GM18502 (cell line): Measurements from ENCODE around the gene ZNF282.

ENCODE experiments used
- ATAC-seq: cut with Tn5 transposase; IDR thresholded peaks from one replicate; pipeline ENCODE4 v1.9.1; 2021; ENCODE audit warnings: mild to moderate bottlenecking; ENCODE audit not compliant: unreplicated experiment, poor library complexity

The ZNF282 gene

GRCh38 chr7:149195180-149196150 is at the start of gene ZNF282:
TSS of gene ZNF282 (plus strand) at chr7:149195546. CDS start at chr7:149195590, 44 bp downstream.
- ATAC-seq, result peak; percentile 93

- ATAC-seq, result peak; percentile 73
Measured at GRCh38 chr7:149147072-149147751, 48.1 kb upstream of the ZNF282 start, which contains the start of gene ZNF398. TSS of gene ZNF398 (plus strand) at chr7:149147453. CDS start at chr7:149147743, 290 bp downstream.

- peak; percentile 39 for ATAC-seq
Measured at GRCh38 chr7:149147752-149148653, 47.3 kb upstream of the ZNF282 start.

GRCh38 chr7:149150981-149151380 is 44.4 kb upstream of the ZNF282 start:
- no peak for ATAC-seq

GRCh38 chr7:149153346-149153745 is 42.0 kb upstream of the ZNF282 start:
- no peak for ATAC-seq

- no peak for ATAC-seq
Measured at GRCh38 chr7:149154056-149154455, 41.3 kb upstream of the ZNF282 start.

GRCh38 chr7:149156898-149157297 is 38.4 kb upstream of the ZNF282 start:
- no peak for ATAC-seq

GRCh38 chr7:149161241-149161848 is 34.0 kb upstream of the ZNF282 start:
- no peak for ATAC-seq

- ATAC-seq, result no peak
Measured at GRCh38 chr7:149166142-149166541, 29.2 kb upstream of the ZNF282 start.

GRCh38 chr7:149166630-149167352 is 28.6 kb upstream of the ZNF282 start:
- ATAC-seq, result no peak

- ATAC-seq, result no peak
Measured at GRCh38 chr7:149171892-149172533, 23.3 kb upstream of the ZNF282 start.

- ATAC-seq, result no peak
Measured at GRCh38 chr7:149172534-149172920, 22.8 kb upstream of the ZNF282 start.

GRCh38 chr7:149175150-149175549 is 20.2 kb upstream of the ZNF282 start:
- no peak for ATAC-seq

- no peak for ATAC-seq
Measured at GRCh38 chr7:149179241-149179640, 16.1 kb upstream of the ZNF282 start.

- no peak for ATAC-seq
Measured at GRCh38 chr7:149180722-149181449, 14.5 kb upstream of the ZNF282 start.

GRCh38 chr7:149181450-149181790 is 13.9 kb upstream of the ZNF282 start:
- no peak for ATAC-seq

- no peak for ATAC-seq
Measured at GRCh38 chr7:149184274-149184673, 11.1 kb upstream of the ZNF282 start.

- ATAC-seq, result no peak
Measured at GRCh38 chr7:149188213-149188612, 7.1 kb upstream of the ZNF282 start.
